ENCODE data around the gene ITGB7. TPM values are rescaled to one million over a fixed set of nuclear protein-coding genes. Genes with fewer than 3 reads are reported as not detected.
A peak's percentile ranks its signal among the peaks of the same experiment; 100 is the strongest.

ITGB7 gene
- total and polyA plus RNA-seq, 9 of the 15 experiments (the other 6 are each of a cell fraction or from before 2014, with no cell fraction given), result 0.06 to 2.0 (median 0.67) TPM

DNA sequence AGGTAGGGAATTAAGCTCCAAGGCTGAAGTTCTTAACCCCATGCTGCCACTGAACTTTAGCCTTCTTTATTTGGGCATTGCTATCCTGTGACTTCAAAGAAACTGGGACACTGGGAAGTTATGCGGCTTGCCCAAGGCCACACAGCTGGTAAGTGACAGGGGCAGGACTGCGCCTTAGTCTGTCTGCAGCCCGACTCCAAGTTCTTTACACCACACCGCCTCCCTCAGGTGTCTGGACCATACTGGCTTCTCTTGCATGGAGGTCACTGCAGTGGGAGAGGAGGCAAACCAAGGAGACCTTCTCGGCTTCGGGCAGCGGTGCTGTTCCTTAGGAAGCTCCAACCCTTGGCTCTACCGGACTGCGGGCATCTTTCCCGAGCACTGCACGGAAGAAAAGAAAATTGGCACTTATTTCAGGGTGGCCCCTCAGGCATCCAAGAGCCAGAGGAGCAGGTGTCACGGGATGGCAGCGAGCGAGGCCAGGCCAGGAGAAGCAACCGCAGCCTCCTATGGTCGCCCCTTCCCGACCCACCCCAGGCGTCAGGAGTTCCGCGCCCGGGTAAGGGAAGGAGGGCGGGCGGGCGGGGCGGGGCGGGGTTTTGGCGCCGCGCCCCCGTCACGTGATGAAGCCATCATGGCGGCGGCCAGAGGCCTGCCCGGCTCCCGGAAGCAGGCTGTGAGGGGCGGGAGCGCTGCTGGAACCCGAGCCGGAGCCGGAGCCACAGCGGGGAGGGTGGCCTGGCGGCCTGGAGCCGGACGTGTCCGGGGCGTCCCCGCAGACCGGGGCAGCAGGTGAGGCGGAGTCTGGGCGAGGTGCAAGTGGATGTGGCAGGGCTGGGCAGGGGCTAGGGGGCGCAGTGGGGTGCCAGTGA, 44.7 kb upstream of the ITGB7 start (continued):
- TF ChIP-seq ARHGAP35 (IDR thresholded peaks at IDR 0.05; ENCODE audit: partially characterized antibody) (no peak), ZBTB8A (IDR thresholded peaks at IDR 0.05; ENCODE audit: partially characterized antibody) (no peak), TSC22D4 (tag; IDR thresholded peaks at IDR 0.05) (no peak), ZNF133 (CRISPR knock-in tag; IDR thresholded peaks at IDR 0.05) (no peak), SP2 (IDR thresholded peaks at IDR 0.05; ENCODE audit: extremely low read depth, low read depth, low read length, poor library complexity, severe bottlenecking) (no peak), XRCC3 (IDR thresholded peaks at IDR 0.05) (no peak), ZKSCAN8 (CRISPR knock-in tag; IDR thresholded peaks at IDR 0.05) (no peak), PHB2 (IDR thresholded peaks at IDR 0.05; ENCODE audit: low read depth) (no peak), TRIM24 (IDR thresholded peaks at IDR 0.05) (no peak), NONO (IDR thresholded peaks at IDR 0.05; ENCODE audit: low read depth in 2 of 2, low read length in 1 of 2) (peak in 1 of 2 experiments; percentile 71; a peak in 2 of 4 replicates), IRF9 (tag; IDR thresholded peaks at IDR 0.05) (no peak), ZNF436 (CRISPR knock-in tag; IDR thresholded peaks at IDR 0.05) (no peak), MAFG (tag; conservative IDR thresholded peaks at IDR 0.05) (no peak), COPS2 (conservative IDR thresholded peaks at IDR 0.05) (no peak), HDAC6 (IDR thresholded peaks at IDR 0.05; ENCODE audit: low read depth, low read length) (no peak), RBM22 (IDR thresholded peaks at IDR 0.05; ENCODE audit: low read depth, low read length, poor library complexity, severe bottlenecking) (no peak), CCAR2 (IDR thresholded peaks at IDR 0.05; ENCODE audit: low read depth, low read length) (no peak), DPF2 (IDR thresholded peaks at IDR 0.05) (no peak), SRSF7 (optimal IDR thresholded peaks at IDR 0.05; ENCODE audit: low read depth, low read length) (no peak), FOXO4 (CRISPR knock-in tag; IDR thresholded peaks at IDR 0.05) (no peak), ZSCAN29 (IDR thresholded peaks at IDR 0.05) (no peak), CBFA2T2 (conservative IDR thresholded peaks at IDR 0.05) (peak; percentile 64)
- TF ChIP-seq, protein P1, sequence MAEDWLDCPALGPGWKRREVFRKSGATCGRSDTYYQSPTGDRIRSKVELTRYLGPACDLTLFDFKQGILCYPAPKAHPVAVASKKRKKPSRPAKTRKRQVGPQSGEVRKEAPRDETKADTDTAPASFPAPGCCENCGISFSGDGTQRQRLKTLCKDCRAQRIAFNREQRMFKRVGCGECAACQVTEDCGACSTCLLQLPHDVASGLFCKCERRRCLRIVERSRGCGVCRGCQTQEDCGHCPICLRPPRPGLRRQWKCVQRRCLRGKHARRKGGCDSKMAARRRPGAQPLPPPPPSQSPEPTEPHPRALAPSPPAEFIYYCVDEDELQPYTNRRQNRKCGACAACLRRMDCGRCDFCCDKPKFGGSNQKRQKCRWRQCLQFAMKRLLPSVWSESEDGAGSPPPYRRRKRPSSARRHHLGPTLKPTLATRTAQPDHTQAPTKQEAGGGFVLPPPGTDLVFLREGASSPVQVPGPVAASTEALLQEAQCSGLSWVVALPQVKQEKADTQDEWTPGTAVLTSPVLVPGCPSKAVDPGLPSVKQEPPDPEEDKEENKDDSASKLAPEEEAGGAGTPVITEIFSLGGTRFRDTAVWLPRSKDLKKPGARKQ (CRISPR knock-in tag; IDR thresholded peaks at IDR 0.05), result no peak
- TF ChIP-seq, protein P2, sequence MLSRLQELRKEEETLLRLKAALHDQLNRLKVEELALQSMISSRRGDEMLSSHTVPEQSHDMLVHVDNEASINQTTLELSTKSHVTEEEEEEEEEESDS (CRISPR knock-in tag; IDR thresholded peaks at IDR 0.05), result no peak
- TF ChIP-seq, protein P3, sequence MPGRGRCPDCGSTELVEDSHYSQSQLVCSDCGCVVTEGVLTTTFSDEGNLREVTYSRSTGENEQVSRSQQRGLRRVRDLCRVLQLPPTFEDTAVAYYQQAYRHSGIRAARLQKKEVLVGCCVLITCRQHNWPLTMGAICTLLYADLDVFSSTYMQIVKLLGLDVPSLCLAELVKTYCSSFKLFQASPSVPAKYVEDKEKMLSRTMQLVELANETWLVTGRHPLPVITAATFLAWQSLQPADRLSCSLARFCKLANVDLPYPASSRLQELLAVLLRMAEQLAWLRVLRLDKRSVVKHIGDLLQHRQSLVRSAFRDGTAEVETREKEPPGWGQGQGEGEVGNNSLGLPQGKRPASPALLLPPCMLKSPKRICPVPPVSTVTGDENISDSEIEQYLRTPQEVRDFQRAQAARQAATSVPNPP (IDR thresholded peaks at IDR 0.05; ENCODE audit: borderline replicate concordance, insufficient read depth, insufficient read length), result no peak
